CD14-positive monocyte (primary cell): Measurements from ENCODE around the gene KASH5. TPM values are rescaled to one million over a fixed set of nuclear protein-coding genes. Genes with fewer than 3 reads are reported as not detected.

Experiments
- DNase-seq, 3 donors: peaks; one replicate each; pipeline ENCODE4 v3.0.0-alpha.2; 2011 to 2022
- H2AFZ ChIP-seq: 2 replicates; pipeline ENCODE4 v1.6.0; 2012; ENCODE audit warnings: mild to moderate bottlenecking, low read depth, low read length, inconsistent platforms; ENCODE audit not compliant: insufficient read depth, poor library complexity, severe bottlenecking
- H3K27ac ChIP-seq, 2 donors: 1 replicate in 1 of 2; 2 replicates in 1 of 2; pipeline ENCODE4 v1.5.1; 2012 to 2013; ENCODE audit warnings: low read length in 2 of 2, control low read depth in 1 of 2, inconsistent platforms in 1 of 2, low read depth in 1 of 2, mild to moderate bottlenecking in 1 of 2
- H3K27me3 ChIP-seq, 2 donors: one replicate each; pipeline versions ENCODE4 v1.6.0 to v1.6.1; 2011 to 2013; ENCODE audit warnings: low read length in 2 of 2; ENCODE audit not compliant: control insufficient read depth in 2 of 2, insufficient read depth in 2 of 2
- H3K36me3 ChIP-seq, 2 donors: replicated peaks in 1 of 2; 1 replicate in 1 of 2; 2 replicates in 1 of 2; pipeline versions ENCODE4 v1.5.1 to v1.6.1; 2012 to 2013; ENCODE audit warnings: low read length in 2 of 2, control low read depth in 1 of 2, inconsistent platforms in 1 of 2, mild to moderate bottlenecking in 1 of 2; ENCODE audit not compliant: insufficient read depth in 2 of 2, control insufficient read depth in 1 of 2
- H3K4me1 ChIP-seq, 2 donors: 1 replicate in 1 of 2; 2 replicates in 1 of 2; pipeline versions ENCODE4 v1.5.1 to v1.6.1; 2012 to 2013; ENCODE audit warnings: low read length in 2 of 2, control low read depth in 1 of 2, inconsistent platforms in 1 of 2, mild to moderate bottlenecking in 1 of 2, moderate library complexity in 1 of 2; ENCODE audit not compliant: insufficient read depth in 2 of 2, control insufficient read depth in 1 of 2
- H3K4me2 ChIP-seq: replicated peaks from 2 replicates; pipeline ENCODE3; 2012; ENCODE audit warnings: low read length, moderate library complexity, mild to moderate bottlenecking; ENCODE audit not compliant: poor library complexity, severe bottlenecking; ENCODE audit errors: extremely low read depth
- H3K4me3 ChIP-seq, 3 experiments: fragments of 200-600 bp in 1 of 3; sonication (generic) in 1 of 3; replicated peaks in 1 of 3; 1 replicate in 2 of 3; 2 replicates in 1 of 3; pipeline ENCODE4 v1.5.1; 2011 to 2013; ENCODE audit warnings: low read length in 3 of 3, mild to moderate bottlenecking in 3 of 3, control low read depth in 2 of 3, low read depth in 2 of 3, inconsistent platforms in 1 of 3, moderate library complexity in 1 of 3
- H3K79me2 ChIP-seq: 2 replicates; pipeline ENCODE4 v1.6.0; 2012; ENCODE audit warnings: mild to moderate bottlenecking, control low read depth, inconsistent platforms, low read length, moderate library complexity; ENCODE audit not compliant: insufficient read depth
- H3K9ac ChIP-seq: 2 replicates; pipeline ENCODE4 v1.6.0; 2017; ENCODE audit warnings: low read length, mild to moderate bottlenecking; ENCODE audit not compliant: insufficient read depth, poor library complexity, severe bottlenecking
- H3K9me3 ChIP-seq, 2 donors: replicated peaks in 1 of 2; 1 replicate in 1 of 2; 2 replicates in 1 of 2; pipeline versions ENCODE4 v1.5.1 to v1.6.1; 2012 to 2013; ENCODE audit warnings: low read length in 2 of 2, control low read depth in 1 of 2; ENCODE audit not compliant: control insufficient read depth in 1 of 2, insufficient read depth in 1 of 2
- H4K20me1 ChIP-seq: 2 replicates; pipeline ENCODE4 v1.6.0; 2012; ENCODE audit warnings: mild to moderate bottlenecking, low read length, control low read depth, moderate library complexity; ENCODE audit not compliant: insufficient read depth
- H3K27ac Mint-ChIP-seq, 7 donors: one replicate each; pipeline ENCODE4 v1.8.0; 2020; ENCODE audit warnings: mild to moderate bottlenecking in 7 of 7, mixed read lengths in 7 of 7, moderate library complexity in 6 of 7, inconsistent platforms in 2 of 7
- H3K27me3 Mint-ChIP-seq, 3 donors: one replicate each; pipeline ENCODE4 v1.8.0; 2021 to 2022; ENCODE audit warnings: low read depth in 3 of 3, mild to moderate bottlenecking in 3 of 3, mixed read lengths in 3 of 3, moderate library complexity in 3 of 3, inconsistent platforms in 1 of 3
- H3K36me3 Mint-ChIP-seq, 2 donors: one replicate each; pipeline ENCODE4 v1.8.0; 2020; ENCODE audit warnings: mixed read lengths in 2 of 2, inconsistent platforms in 1 of 2, mild to moderate bottlenecking in 1 of 2
- H3K4me1 Mint-ChIP-seq: one replicate; pipeline ENCODE4 v1.8.0; 2020; ENCODE audit warnings: mild to moderate bottlenecking, mixed read lengths
- H3K4me3 Mint-ChIP-seq, 2 donors: one replicate each; pipeline ENCODE4 v1.8.0; 2020; ENCODE audit warnings: mild to moderate bottlenecking in 2 of 2, mixed read lengths in 2 of 2, moderate library complexity in 1 of 2
- H3K9me3 Mint-ChIP-seq, 7 donors: one replicate each; pipeline ENCODE4 v1.8.0; 2020 to 2022; ENCODE audit warnings: mixed read lengths in 7 of 7, mild to moderate bottlenecking in 6 of 7, moderate library complexity in 6 of 7, inconsistent platforms in 2 of 7
- CTCF ChIP-seq: fragments of 200-600 bp; IDR thresholded peaks from one replicate; pipeline ENCODE4 v1.8.0; 2022; ENCODE audit warnings: antibody characterized with exemption, mild to moderate bottlenecking
- WGBS: methylation state at CpG from one replicate; pipeline ENCODE4 v1.1.5; 2013; ENCODE audit warnings: missing lambda C conversion rate; ENCODE audit not compliant: insufficient coverage; 5-methylcytosine and 5-hydroxymethylcytosine counted together
- intact Hi-C, 2 donors: fragments of 100-400 bp; cut with micrococcal nuclease; formaldehyde crosslinking; loops; one replicate each; pipeline versions ENCODE4 v1.15.0 to v1.15.1; 2023
- polyA plus RNA-seq, 3 donors: library from polyadenylated mRNA; depleted of rRNA in 1 of 3; unstranded in 2 of 3; stranded (reverse) in 1 of 3; fragments of 300-500 nt in 2 of 3; fragments of >200 nt in 1 of 3; fragmentation: Illumina TruSeq in 2 of 3; gene quantifications; 1 replicate in 2 of 3; 2 replicates in 1 of 3; pipeline ENCODE4 v1.2.3, GENCODE V29; 2012 to 2021

KASH5 gene
- polyA plus RNA-seq, 3 donors, result not detected

- peaks cover 32% of the 10 kb centered on the region for H3K4me1 Mint-ChIP-seq
These were observed 47.0 kb upstream of the KASH5 start for GRCh38 chr19:49340865-49341718.

GRCh38 chr19:49342291-49342721 is 45.7 kb upstream of the KASH5 start:
- H3K4me1 Mint-ChIP-seq, result peaks cover 21% of the 10 kb centered on the region
- H3K36me3 ChIP-seq, result peaks cover 19 to 34% of the 10 kb centered on the region in 2 donors

More at GRCh38 chr19:49340865-49341718, 47.0 kb upstream of the KASH5 start:
- WGBS, result 92% methylated on average over 8 of the region's 11 CpGs
- Histone ChIP-seq H3K27ac (no peak overlapping the region), H3K27me3 (no peaks in the 10 kb centered on the region), H3K36me3 (peaks cover 22 to 40% of the 10 kb centered on the region in 2 donors), H3K79me2 (peaks cover 21% of the 10 kb centered on the region), H3K4me3 (no peak overlapping the region), H2AFZ (no peak overlapping the region), H3K4me1 (peaks cover 14 to 34% of the 10 kb centered on the region in 2 donors), H3K4me2 (no peak overlapping the region), H3K9ac (no peak overlapping the region), H3K9me3 (no peaks in the 10 kb centered on the region), H4K20me1 (peaks cover 39% of the 10 kb centered on the region)
- H3K27ac Mint-ChIP-seq, result peak overlapping the region in 3 of 7 donors; percentile 16 to 82 (median 35)
- TF ChIP-seq CTCF, result no peak
- peaks cover 24 to 40% of the 10 kb centered on the region in 2 donors for H3K36me3 Mint-ChIP-seq
- no peak for DNase-seq
- peaks cover 0 to 3% (median 0%) of the 10 kb centered on the region in 3 donors for H3K27me3 Mint-ChIP-seq
- peaks cover 0 to 6% (median 0%) of the 10 kb centered on the region in 7 donors for H3K9me3 Mint-ChIP-seq
- no peak overlapping the region for H3K4me3 Mint-ChIP-seq
- intact Hi-C loops, result no loop called here

More at GRCh38 chr19:49342291-49342721, 45.7 kb upstream of the KASH5 start:
- Histone ChIP-seq H3K79me2 (peaks cover 8% of the 10 kb centered on the region), H4K20me1 (peaks cover 33% of the 10 kb centered on the region), H3K4me1 (peaks cover 2 to 22% of the 10 kb centered on the region in 2 donors), H3K9ac (no peak overlapping the region), H3K4me2 (no peak overlapping the region), H2AFZ (no peak overlapping the region), H3K27ac (no peak overlapping the region), H3K27me3 (no peaks in the 10 kb centered on the region), H3K9me3 (no peaks in the 10 kb centered on the region), H3K4me3 (no peak overlapping the region)
- H3K27ac Mint-ChIP-seq, result peak overlapping the region in 3 of 7 donors; percentile 5 to 71 (median 65)
- no peak overlapping the region for H3K4me3 Mint-ChIP-seq
- H3K9me3 Mint-ChIP-seq, result peaks cover 0 to 6% (median 0%) of the 10 kb centered on the region in 7 donors
- peaks cover 22 to 34% of the 10 kb centered on the region in 2 donors for H3K36me3 Mint-ChIP-seq
- intact Hi-C loops, result no loop called here
- no peak for TF ChIP-seq CTCF
- WGBS, result 93% methylated on average over 8 of the region's 11 CpGs
- peaks cover 0 to 3% (median 0%) of the 10 kb centered on the region in 3 donors for H3K27me3 Mint-ChIP-seq
- DNase-seq, result no peak
